Stimulated activated naive CD8-positive, alpha-beta T cell treated with anti-CD3 and anti-CD28 coated beads, Interleukin-15, amount 100 ng/mL, for 72 hours (primary cell): Measurements from ENCODE around the gene ATP12A.

Experiments
- ATAC-seq: fragments of 150-1000 bp; cut with Tn5 transposase; 2 replicates; pipeline ENCODE4 v1.10.0; 2021; ENCODE audit warnings: mild to moderate bottlenecking, moderate library complexity
- DNase-seq, 2 donors: peaks; one replicate each; pipeline ENCODE4 v3.0.0; 2021 to 2022
- H3K27ac Mint-ChIP-seq, 2 donors: one replicate each; pipeline ENCODE4 v1.8.0; 2022; ENCODE audit warnings: mild to moderate bottlenecking in 2 of 2, mixed read lengths in 2 of 2, moderate library complexity in 2 of 2
- H3K27me3 Mint-ChIP-seq: one replicate; pipeline ENCODE4 v1.8.0; 2022; ENCODE audit warnings: mixed read lengths
- H3K4me1 Mint-ChIP-seq: one replicate; pipeline ENCODE4 v1.8.0; 2022; ENCODE audit warnings: mild to moderate bottlenecking, mixed read lengths
- H3K4me3 Mint-ChIP-seq, 2 donors: one replicate each; pipeline ENCODE4 v1.8.0; 2022; ENCODE audit warnings: mild to moderate bottlenecking in 2 of 2, mixed read lengths in 2 of 2, moderate library complexity in 1 of 2
- H3K9me3 Mint-ChIP-seq, 2 donors: one replicate each; pipeline ENCODE4 v1.8.0; 2022; ENCODE audit warnings: mixed read lengths in 2 of 2

ATP12A gene

GRCh38 chr13:24654741-24655140, 25.5 kb upstream of the ATP12A start:
- ATAC-seq (no peak), DNase-seq (no peak)
- no peak overlapping the region for H3K4me3 Mint-ChIP-seq
- no peaks in the 10 kb centered on the region for H3K9me3 Mint-ChIP-seq
- H3K4me1 Mint-ChIP-seq: peaks cover 1% of the 10 kb centered on the region
- H3K27me3 Mint-ChIP-seq: peaks cover 14% of the 10 kb centered on the region
- H3K27ac Mint-ChIP-seq: no peak overlapping the region

DNA sequence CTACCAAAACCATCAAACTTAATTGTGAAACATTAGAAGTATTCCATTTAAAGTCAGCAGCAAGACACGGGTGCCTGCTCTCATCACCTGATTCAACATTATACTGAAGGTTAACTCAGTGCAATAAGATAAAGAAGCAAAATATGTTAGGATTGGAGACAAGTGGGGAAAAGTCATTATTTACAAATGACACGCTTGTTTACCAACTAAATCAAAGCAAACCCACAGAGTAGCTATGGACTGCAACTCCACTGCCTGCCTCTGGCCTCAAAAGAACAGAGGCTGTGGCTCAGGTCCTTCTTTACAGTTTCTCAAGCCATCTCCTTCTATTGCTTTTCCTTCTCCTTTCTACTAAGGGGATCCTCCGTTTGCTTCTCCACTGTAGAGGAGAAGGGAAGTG, 21.0 kb upstream of the ATP12A start:
- no peaks in the 10 kb centered on the region for H3K9me3 Mint-ChIP-seq
- H3K27ac Mint-ChIP-seq: no peak overlapping the region
- no peak overlapping the region for H3K4me3 Mint-ChIP-seq
- DNase-seq (no peak), ATAC-seq (no peak)
- H3K4me1 Mint-ChIP-seq: peaks cover 13% of the 10 kb centered on the region
- H3K27me3 Mint-ChIP-seq: peaks cover 13% of the 10 kb centered on the region

- Mint-ChIP-seq H3K4me3 (no peak overlapping the region), H3K27me3 (peaks cover 13% of the 10 kb centered on the region), H3K9me3 (no peaks in the 10 kb centered on the region), H3K27ac (no peak overlapping the region), H3K4me1 (peaks cover 13% of the 10 kb centered on the region)
- DNase-seq (no peak), ATAC-seq (no peak)
Measured at GRCh38 chr13:24660023-24660741, 20.0 kb upstream of the ATP12A start.

DNA sequence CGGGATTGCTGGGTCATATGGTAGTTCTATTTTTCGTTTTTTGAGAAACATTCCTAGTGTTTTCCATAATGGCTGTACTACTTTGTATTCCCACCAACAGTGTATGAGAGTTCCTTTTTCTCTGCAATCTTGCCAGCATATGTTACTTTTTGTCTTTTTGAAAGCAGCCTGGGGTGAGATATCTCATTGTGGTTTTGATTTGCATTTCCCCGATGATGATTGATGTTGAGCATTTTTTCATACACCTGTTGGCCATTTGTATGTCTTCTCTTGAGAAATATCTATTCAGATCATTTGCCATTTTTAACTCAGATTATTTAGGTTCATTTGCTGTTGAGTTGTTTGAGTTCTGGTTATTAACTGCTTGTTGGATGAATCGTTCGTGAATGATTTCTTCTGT, 18.5 kb upstream of the ATP12A start:
- DNase-seq (no peak), ATAC-seq (no peak)
- peaks cover 13% of the 10 kb centered on the region for H3K4me1 Mint-ChIP-seq
- H3K27ac Mint-ChIP-seq: no peak overlapping the region
- H3K4me3 Mint-ChIP-seq: no peak overlapping the region
- H3K27me3 Mint-ChIP-seq: peaks cover 13% of the 10 kb centered on the region
- no peaks in the 10 kb centered on the region for H3K9me3 Mint-ChIP-seq

- H3K27ac Mint-ChIP-seq: no peak overlapping the region
- DNase-seq: no peak
- H3K4me3 Mint-ChIP-seq: no peak overlapping the region
- peaks cover 13% of the 10 kb centered on the region for H3K4me1 Mint-ChIP-seq
- H3K27me3 Mint-ChIP-seq: peaks cover 16% of the 10 kb centered on the region
- ATAC-seq: no peak
- H3K9me3 Mint-ChIP-seq: no peaks in the 10 kb centered on the region
Measured at GRCh38 chr13:24662195-24663088, 17.8 kb upstream of the ATP12A start.

DNA sequence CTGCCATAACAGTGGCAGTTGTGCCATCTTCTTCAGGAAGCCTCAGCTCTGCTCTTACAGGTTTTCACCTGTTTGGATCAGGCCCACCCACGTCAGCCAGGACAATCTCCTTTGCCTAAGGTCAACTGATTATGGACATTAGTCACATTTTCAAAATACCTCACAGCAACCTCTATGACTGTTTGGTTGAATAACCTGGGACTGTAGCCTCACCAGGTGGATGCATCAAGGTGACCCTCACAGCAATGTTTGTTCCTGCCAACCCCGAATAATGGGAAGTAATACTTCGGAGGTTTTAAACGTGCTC, 17.2 kb upstream of the ATP12A start:
- ATAC-seq: no peak

GRCh38 chr13:24663586-24663985, 16.6 kb upstream of the ATP12A start:
- Mint-ChIP-seq H3K27me3 (peaks cover 27% of the 10 kb centered on the region), H3K4me3 (no peak overlapping the region), H3K4me1 (peaks cover 13% of the 10 kb centered on the region), H3K27ac (no peak overlapping the region), H3K9me3 (no peaks in the 10 kb centered on the region)
- no peak for ATAC-seq
- DNase-seq: no peak

More for the DNA sequence above, 17.2 kb upstream of the ATP12A start:
- Mint-ChIP-seq H3K9me3 (no peaks in the 10 kb centered on the region), H3K27me3 (peaks cover 22% of the 10 kb centered on the region), H3K4me3 (no peak overlapping the region), H3K27ac (no peak overlapping the region), H3K4me1 (peaks cover 13% of the 10 kb centered on the region)
- DNase-seq: no peak

DNA sequence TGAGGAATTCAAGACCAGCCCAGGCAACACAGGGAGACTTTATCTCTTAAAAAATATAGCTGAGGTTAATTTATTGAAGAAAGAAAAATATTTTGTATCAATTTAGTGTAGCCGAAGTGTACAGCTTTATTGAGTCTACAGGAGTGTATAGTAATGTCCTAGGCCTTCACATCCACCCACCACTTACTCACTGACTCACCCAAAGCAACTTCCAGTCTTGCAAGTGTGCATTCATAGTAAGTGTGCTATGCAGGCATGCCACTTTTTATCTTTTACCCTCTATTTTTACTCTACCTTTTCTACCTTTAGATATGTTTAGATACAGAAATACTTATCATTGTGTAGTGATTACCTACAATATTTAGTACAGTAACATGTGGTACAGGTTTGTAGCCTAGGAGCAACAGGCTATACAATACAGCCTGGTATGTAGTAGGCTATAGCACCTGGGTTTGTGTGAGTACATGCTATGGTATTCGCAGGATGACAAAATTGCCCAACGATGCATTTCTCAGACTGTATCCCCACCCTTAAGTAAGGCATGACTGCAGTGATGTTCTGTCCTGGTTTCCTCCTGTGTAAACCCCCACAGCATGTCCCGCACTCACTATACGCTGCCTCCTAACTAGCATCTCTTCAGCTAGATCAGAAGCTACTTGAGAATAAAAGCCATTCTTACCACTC, 15.3 kb upstream of the ATP12A start:
- DNase-seq (no peak), ATAC-seq (no peak)
- Mint-ChIP-seq H3K27me3 (peaks cover 37% of the 10 kb centered on the region), H3K4me1 (peaks cover 13% of the 10 kb centered on the region), H3K9me3 (no peaks in the 10 kb centered on the region), H3K4me3 (no peak overlapping the region), H3K27ac (no peak overlapping the region)

DNA sequence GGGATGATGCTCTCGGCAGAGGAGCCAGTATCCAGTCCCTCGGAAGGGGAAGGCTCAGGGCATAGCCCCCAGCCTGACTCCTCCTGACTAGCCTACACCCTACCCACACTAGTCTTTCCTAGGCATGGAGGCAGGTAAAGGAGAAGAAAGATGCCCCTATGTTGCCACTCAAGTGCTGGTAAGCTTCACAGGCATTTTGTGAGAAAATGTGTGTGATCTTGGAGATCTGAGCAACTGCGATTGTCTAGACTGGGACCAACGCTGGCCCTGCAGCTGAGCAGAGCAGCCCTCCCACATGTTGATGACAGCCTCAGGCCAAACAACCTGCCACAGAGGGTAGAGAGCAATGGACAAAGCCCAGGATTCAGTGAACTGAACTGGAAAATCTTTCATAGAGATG, 11.7 kb upstream of the ATP12A start:
- ATAC-seq: no peak
- H3K27ac Mint-ChIP-seq: no peak overlapping the region

GRCh38 chr13:24668955-24669582, 11.1 kb upstream of the ATP12A start:
- Mint-ChIP-seq H3K9me3 (no peaks in the 10 kb centered on the region), H3K27ac (peak overlapping the region in 1 of 2 donors; percentile 54), H3K4me3 (no peak overlapping the region), H3K27me3 (peaks cover 51% of the 10 kb centered on the region), H3K4me1 (peaks cover 18% of the 10 kb centered on the region)
- ATAC-seq (no peak), DNase-seq (no peak)

More for the DNA sequence above, 11.7 kb upstream of the ATP12A start:
- Mint-ChIP-seq H3K4me3 (no peak overlapping the region), H3K9me3 (no peaks in the 10 kb centered on the region), H3K4me1 (peaks cover 18% of the 10 kb centered on the region), H3K27me3 (peaks cover 49% of the 10 kb centered on the region)
- no peak for DNase-seq

DNA sequence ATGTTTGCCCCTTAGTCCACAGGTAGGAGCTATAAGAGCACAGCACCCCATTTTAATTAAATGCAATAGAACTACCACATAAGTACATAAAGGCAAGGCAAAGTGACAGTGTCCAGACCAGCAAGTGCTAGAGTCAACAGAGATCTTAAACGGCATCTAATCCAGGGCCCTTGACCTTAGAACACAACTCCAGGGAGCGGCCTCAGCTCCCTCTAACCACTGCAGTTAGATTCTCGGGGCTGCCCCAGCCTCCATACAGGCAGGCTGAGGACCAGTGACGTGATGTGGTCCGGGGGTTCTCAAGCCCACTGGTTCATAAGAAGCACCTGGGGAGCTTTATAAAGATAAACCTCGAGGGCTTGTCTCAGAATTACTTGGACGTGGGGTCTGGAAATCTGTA, 10.0 kb upstream of the ATP12A start:
- Mint-ChIP-seq H3K4me1 (peaks cover 18% of the 10 kb centered on the region), H3K9me3 (no peaks in the 10 kb centered on the region)
- no peak for ATAC-seq

DNA sequence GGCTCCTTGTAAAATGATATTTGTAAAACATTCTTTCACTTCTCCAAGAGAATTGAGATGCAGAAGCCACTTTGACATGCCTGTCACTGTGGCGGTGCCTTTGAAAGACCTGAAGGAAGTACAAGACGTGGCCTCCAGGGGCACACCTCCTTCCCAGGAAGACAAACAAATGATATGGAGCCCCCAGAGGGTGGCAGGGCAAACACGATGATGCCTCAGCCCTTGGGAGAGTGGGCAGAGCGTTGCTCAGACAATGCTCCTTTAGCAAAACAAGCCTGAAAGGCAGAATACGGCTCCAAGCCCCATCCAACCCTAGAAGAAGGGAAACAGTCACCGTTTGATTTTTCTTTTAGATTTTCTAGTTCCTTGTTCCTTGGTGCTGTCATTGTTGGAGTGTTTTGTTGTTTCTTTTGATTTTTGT, 9.2 kb upstream of the ATP12A start:
- DNase-seq: peak; percentile 25 to 35
- H3K27ac Mint-ChIP-seq: peak overlapping the region in 1 of 2 donors; percentile 50

More for the DNA sequence above, 10.0 kb upstream of the ATP12A start:
- H3K4me3 Mint-ChIP-seq: no peak overlapping the region
- DNase-seq: no peak
- H3K27me3 Mint-ChIP-seq: peaks cover 58% of the 10 kb centered on the region
- H3K27ac Mint-ChIP-seq: no peak overlapping the region

DNA sequence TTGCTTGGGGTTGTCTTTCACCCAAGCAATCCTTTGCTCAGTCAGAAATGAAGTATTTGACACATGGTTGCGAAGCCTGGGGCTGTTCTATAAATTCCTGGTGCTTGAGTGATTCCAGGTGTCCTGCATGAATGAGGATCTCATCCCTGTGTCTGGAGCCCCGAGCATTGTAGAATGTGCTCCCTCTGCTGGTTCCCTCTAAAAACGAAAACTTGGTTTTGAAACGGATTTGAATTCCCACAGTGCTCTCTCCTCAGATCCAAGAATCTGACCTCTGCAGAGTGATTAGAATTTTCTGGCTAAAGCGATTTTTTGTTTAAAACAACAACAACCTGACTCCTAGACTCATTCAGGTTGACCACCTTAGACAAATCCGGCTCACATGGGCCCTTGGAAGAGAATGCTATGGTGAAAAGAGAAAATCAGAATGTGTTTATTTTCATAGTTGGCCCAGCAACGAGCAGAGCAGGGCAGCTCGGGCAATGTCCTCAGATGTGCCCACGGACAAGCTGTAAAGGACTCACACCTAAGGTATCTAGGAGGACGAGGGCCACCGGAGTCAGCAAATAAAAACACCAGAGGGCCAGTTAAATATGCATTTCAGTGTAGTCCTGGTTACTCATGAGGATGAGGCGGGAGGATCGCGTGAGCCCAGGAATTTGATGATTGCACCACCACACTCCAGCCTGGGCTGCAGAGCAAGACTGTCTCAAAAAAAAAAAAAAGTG, 8.7 kb upstream of the ATP12A start:
- Mint-ChIP-seq H3K27ac (no peak overlapping the region), H3K4me1 (peaks cover 18% of the 10 kb centered on the region), H3K4me3 (peak overlapping the region; percentile 57 to 60), H3K27me3 (peaks cover 72% of the 10 kb centered on the region), H3K9me3 (no peaks in the 10 kb centered on the region)
- ATAC-seq (peak; percentile 35), DNase-seq (no peak)

More for the DNA sequence above, 9.2 kb upstream of the ATP12A start:
- peak; percentile 82 for ATAC-seq
- Mint-ChIP-seq H3K27me3 (peaks cover 66% of the 10 kb centered on the region), H3K4me3 (peak overlapping the region; percentile 57 to 60), H3K4me1 (peaks cover 18% of the 10 kb centered on the region), H3K9me3 (no peaks in the 10 kb centered on the region)

GRCh38 chr13:24672141-24673132, 7.8 kb upstream of the ATP12A start:
- H3K4me1 Mint-ChIP-seq: peaks cover 18% of the 10 kb centered on the region
- no peak for DNase-seq
- H3K27me3 Mint-ChIP-seq: peaks cover 79% of the 10 kb centered on the region
- no peak overlapping the region for H3K27ac Mint-ChIP-seq
- no peak for ATAC-seq
- H3K4me3 Mint-ChIP-seq: no peak overlapping the region
- H3K9me3 Mint-ChIP-seq: no peaks in the 10 kb centered on the region
